ENCODE data around the gene PPP1R13L.

DNA sequence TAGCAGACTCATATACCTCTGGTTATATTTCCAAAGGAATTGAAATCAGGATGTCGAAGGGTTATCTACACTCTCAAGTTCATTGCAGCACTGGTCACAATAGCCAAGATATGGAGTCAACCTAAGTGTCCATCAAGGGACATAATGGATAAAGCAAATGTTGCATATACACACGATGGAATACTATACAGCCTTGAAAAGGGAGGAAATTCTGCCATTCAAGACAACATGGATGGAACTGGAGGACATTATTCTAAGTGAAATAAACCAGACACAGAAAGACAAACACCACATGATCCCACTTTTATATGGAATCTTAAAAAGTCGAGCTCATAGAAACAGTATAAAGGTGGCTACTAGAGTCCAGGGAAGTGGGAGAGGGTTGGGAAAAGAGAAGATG is 32.5 kb upstream of the PPP1R13L start:
- TF ChIP-seq, protein P1, sequence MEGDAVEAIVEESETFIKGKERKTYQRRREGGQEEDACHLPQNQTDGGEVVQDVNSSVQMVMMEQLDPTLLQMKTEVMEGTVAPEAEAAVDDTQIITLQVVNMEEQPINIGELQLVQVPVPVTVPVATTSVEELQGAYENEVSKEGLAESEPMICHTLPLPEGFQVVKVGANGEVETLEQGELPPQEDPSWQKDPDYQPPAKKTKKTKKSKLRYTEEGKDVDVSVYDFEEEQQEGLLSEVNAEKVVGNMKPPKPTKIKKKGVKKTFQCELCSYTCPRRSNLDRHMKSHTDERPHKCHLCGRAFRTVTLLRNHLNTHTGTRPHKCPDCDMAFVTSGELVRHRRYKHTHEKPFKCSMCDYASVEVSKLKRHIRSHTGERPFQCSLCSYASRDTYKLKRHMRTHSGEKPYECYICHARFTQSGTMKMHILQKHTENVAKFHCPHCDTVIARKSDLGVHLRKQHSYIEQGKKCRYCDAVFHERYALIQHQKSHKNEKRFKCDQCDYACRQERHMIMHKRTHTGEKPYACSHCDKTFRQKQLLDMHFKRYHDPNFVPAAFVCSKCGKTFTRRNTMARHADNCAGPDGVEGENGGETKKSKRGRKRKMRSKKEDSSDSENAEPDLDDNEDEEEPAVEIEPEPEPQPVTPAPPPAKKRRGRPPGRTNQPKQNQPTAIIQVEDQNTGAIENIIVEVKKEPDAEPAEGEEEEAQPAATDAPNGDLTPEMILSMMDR (conservative IDR thresholded peaks at IDR 0.05; ENCODE audit: low read length) = no peak
- no peak for TF ChIP-seq EZH2phosphoT487 (IDR thresholded peaks at IDR 0.05; ENCODE audit: borderline replicate concordance)
